Measurements from ENCODE around the gene STH. TPM values are rescaled to one million over a fixed set of nuclear protein-coding genes. Genes with fewer than 3 reads are reported as not detected.

The STH gene
- total RNA-seq, 2 donors from 2014 or later, result not detected

- H3K9me3 ChIP-seq, result no peaks in the 10 kb centered on the region
- H3K27me3 ChIP-seq (replicated peaks; ENCODE audit: insufficient read depth), result no peaks in the 10 kb centered on the region
- H3K27ac ChIP-seq, result no peak overlapping the region
- WGBS, result 93% methylated on average over 6 of the region's 6 CpGs
- no peaks in the 10 kb centered on the region for H3K36me3 ChIP-seq
- TF ChIP-seq POLR2A (IDR thresholded peaks at IDR 0.05) (no peak), CTCF (IDR thresholded peaks at IDR 0.05) (no peak), POLR2AphosphoS5 (IDR thresholded peaks at IDR 0.05) (no peak)
- no peak overlapping the region for H3K4me3 ChIP-seq
- intact Hi-C loops (cut with DNase I), result no loop called here
- DNase-seq (ENCODE audit: low spot score), result no peak
- no peaks in the 10 kb centered on the region for H3K4me1 ChIP-seq (replicated peaks)
Observed at GRCh38 chr17:45980855-45981254, 18.2 kb upstream of the STH start.

DNA sequence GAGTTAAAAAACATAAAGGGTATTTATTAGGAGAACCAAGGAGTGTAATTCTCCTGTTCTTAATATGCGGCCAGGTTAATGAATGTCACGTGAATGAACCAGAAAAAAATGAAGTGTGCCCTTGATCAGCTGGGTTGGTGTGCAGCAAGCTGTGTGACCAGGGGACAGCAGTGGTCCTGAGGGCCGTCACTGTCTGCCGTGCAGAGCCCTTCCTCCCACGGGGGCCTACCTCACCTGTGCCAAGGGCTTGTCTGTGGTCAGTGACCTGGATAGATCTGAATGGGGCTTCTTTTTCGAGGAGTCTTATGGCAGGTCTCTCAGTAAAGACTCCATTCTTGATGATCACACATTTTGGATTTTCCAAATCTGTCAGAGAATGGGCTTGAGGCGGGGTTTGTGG, 17.7 kb upstream of the STH start:
- no peak for DNase-seq (ENCODE audit: low spot score)
- Histone ChIP-seq H3K4me3 (no peak overlapping the region), H3K36me3 (no peaks in the 10 kb centered on the region), H3K27me3 (replicated peaks; ENCODE audit: insufficient read depth) (no peaks in the 10 kb centered on the region), H3K9me3 (no peaks in the 10 kb centered on the region), H3K4me1 (replicated peaks) (no peaks in the 10 kb centered on the region), H3K27ac (no peak overlapping the region)
- TF ChIP-seq POLR2A (IDR thresholded peaks at IDR 0.05) (no peak), POLR2AphosphoS5 (IDR thresholded peaks at IDR 0.05) (no peak), CTCF (IDR thresholded peaks at IDR 0.05) (no peak)
- intact Hi-C loops (cut with DNase I), result no loop called here
- WGBS, result 83% methylated on average over 7 of the region's 7 CpGs

DNA sequence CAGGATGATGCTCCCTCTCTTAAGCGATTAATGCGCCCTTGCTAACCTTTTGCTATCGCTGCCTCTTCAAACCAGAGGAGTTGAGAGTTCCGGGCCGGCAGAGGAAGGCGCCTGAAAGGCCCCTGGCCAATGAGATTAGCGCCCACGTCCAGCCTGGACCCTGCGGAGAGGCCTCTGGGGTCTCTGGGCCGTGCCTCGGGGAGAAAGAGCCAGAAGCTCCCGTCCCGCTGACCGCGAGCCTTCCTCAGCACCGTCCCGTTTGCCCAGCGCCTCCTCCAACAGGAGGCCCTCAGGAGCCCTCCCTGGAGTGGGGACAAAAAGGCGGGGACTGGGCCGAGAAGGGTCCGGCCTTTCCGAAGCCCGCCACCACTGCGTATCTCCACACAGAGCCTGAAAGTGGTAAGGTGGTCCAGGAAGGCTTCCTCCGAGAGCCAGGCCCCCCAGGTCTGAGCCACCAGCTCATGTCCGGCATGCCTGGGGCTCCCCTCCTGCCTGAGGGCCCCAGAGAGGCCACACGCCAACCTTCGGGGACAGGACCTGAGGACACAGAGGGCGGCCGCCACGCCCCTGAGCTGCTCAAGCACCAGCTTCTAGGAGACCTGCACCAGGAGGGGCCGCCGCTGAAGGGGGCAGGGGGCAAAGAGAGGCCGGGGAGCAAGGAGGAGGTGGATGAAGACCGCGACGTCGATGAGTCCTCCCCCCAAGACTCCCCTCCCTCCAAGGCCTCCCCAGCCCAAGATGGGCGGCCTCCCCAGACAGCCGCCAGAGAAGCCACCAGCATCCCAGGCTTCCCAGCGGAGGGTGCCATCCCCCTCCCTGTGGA, 16.0 kb upstream of the STH start:
- Histone ChIP-seq H3K27ac (no peak overlapping the region), H3K9me3 (no peaks in the 10 kb centered on the region), H3K27me3 (replicated peaks; ENCODE audit: insufficient read depth) (no peaks in the 10 kb centered on the region), H3K4me1 (replicated peaks) (no peaks in the 10 kb centered on the region), H3K4me3 (no peak overlapping the region), H3K36me3 (no peaks in the 10 kb centered on the region)
- no peak for DNase-seq (ENCODE audit: low spot score)
- intact Hi-C loops (cut with DNase I), result no loop called here
- 93% methylated on average over 41 of the region's 41 CpGs for WGBS
- no peak for TF ChIP-seq CTCF (IDR thresholded peaks at IDR 0.05)
- no peak for TF ChIP-seq POLR2AphosphoS5 (IDR thresholded peaks at IDR 0.05)
- no peak for TF ChIP-seq POLR2A (IDR thresholded peaks at IDR 0.05)

DNA sequence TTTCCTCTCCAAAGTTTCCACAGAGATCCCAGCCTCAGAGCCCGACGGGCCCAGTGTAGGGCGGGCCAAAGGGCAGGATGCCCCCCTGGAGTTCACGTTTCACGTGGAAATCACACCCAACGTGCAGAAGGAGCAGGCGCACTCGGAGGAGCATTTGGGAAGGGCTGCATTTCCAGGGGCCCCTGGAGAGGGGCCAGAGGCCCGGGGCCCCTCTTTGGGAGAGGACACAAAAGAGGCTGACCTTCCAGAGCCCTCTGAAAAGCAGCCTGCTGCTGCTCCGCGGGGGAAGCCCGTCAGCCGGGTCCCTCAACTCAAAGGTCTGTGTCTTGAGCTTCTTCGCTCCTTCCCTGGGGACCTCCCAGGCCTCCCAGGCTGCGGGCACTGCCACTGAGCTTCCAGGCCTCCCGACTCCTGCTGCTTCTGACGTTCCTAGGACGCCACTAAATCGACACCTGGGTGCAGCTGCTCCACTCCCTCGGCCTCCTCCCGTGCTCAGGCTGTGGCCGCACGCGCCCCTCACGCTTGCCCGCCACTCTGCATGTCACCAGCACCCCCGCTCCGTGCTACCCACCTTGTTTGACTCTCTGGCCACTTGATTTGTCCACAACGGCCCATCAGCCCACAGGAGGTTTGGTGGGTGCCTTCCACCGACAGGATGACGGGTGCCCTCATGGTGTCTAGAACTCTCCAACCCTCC, 15.3 kb upstream of the STH start:
- intact Hi-C loops (cut with DNase I), result no loop called here

More for the DNA sequence above, 15.3 kb upstream of the STH start:
- no peak for DNase-seq (ENCODE audit: low spot score)
- Histone ChIP-seq H3K9me3 (no peaks in the 10 kb centered on the region), H3K27me3 (replicated peaks; ENCODE audit: insufficient read depth) (no peaks in the 10 kb centered on the region), H3K27ac (no peak overlapping the region), H3K36me3 (no peaks in the 10 kb centered on the region), H3K4me3 (no peak overlapping the region), H3K4me1 (replicated peaks) (no peaks in the 10 kb centered on the region)
- WGBS, result 84% methylated on average over 31 of the region's 31 CpGs
- TF ChIP-seq POLR2A (IDR thresholded peaks at IDR 0.05), result no peak
- TF ChIP-seq CTCF (IDR thresholded peaks at IDR 0.05), result no peak
- no peak for TF ChIP-seq POLR2AphosphoS5 (IDR thresholded peaks at IDR 0.05)

Measured in prostate gland (tissue), 2 donors.